ENCODE results near the gene CCDC6.
"Not testable (repeated sequence)": the region's sequence is repeated elsewhere in the genome, so short reads cannot be mapped to it uniquely, and the experiment has no call there.

CCDC6 gene

GRCh38 chr10:59879363-59879913 is 26.9 kb downstream of the CCDC6 start:
- no peak for DNase-seq

DNA sequence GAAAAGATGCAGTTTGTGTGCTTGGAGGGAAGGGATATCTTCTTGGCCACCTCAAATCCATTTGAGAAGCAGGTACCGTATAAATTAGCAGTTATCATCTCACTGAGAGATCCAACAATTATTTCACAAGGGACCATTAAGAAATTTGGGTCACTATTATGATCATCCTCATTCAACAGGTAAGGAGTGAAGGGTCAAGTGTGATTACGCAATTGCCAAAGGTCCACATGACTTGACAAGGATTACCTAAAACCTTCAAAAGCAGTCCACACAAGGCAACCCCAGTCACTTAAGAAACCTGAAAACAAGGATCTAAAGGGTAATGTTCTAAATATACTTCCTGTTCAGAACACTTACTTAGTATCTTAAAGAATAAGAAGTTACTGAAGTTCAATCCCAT is 27.4 kb downstream of the CCDC6 start:
- no peak for DNase-seq

DNA sequence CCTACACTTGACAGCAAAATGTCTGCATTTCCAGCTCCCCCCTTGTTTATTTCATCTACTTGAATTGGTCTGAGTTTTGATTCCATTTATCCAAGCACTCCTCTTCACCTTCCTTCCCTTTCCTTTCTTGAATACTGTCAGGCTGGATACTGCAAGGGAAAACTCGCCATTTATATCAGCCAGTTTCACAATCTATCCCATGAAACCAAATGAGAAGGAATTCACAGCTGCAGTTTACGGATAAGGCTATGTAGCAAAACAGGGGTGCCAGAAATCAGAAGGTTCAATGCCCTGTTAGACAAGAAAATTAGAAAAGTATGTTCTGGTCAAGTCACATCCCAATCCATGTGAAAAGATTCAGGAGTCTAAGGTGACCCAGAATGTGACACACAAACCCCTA is 28.1 kb downstream of the CCDC6 start:
- DNase-seq = no peak

DNA sequence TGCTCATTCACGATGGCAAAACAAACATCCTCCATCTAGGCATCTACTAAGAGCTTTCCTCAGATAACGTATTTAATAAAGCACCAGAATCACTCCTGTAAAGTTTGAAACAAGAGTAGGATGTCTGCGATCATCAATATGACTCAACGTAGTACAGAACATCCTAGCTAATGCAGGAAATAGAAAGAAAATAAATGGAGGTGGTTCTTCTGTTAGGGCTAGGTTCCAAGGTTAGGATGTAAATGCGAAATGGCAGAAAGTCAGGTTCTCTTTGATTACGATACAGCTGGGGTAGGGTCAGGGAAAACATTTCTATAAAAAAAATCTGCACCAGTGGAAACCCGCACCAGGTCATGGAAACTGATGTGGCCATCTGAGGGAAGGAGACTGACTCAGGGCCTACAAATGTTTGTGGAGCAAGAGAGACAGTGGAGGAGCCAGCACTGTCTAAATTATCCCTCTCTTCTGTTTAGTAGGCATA is 29.1 kb downstream of the CCDC6 start:
- DNase-seq = no peak

- no peak for DNase-seq
These were observed 29.7 kb downstream of the CCDC6 start for GRCh38 chr10:59876695-59877094.

- DNase-seq = not testable (repeated sequence)
These were observed 30.1 kb downstream of the CCDC6 start for GRCh38 chr10:59876208-59876607.

- no peak for DNase-seq
These were observed 32.5 kb downstream of the CCDC6 start for GRCh38 chr10:59873896-59874295.

- DNase-seq = no peak
These were observed 33.4 kb downstream of the CCDC6 start for GRCh38 chr10:59872892-59873463.

DNA sequence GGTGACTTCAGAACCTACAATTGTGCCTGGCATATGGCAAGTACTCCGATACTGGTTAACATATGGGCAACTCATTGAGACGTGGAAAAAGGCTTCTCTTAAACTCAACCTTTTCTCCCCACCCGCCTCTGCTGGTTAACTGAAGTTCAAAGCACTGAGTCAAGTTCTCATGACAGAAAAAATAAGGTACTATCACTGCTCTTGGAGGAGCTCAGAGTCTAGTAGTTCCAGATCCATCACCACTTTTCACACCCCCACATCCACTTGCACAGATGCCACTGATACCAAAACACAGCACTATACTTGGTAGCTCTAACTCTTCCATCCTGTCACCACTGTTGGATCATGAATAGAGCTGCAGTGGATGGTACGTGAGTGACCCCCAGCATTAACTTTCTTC is 36.2 kb downstream of the CCDC6 start:
- DNase-seq = no peak

GRCh38 chr10:59869594-59869940 is 36.8 kb downstream of the CCDC6 start:
- DNase-seq = no peak

DNA sequence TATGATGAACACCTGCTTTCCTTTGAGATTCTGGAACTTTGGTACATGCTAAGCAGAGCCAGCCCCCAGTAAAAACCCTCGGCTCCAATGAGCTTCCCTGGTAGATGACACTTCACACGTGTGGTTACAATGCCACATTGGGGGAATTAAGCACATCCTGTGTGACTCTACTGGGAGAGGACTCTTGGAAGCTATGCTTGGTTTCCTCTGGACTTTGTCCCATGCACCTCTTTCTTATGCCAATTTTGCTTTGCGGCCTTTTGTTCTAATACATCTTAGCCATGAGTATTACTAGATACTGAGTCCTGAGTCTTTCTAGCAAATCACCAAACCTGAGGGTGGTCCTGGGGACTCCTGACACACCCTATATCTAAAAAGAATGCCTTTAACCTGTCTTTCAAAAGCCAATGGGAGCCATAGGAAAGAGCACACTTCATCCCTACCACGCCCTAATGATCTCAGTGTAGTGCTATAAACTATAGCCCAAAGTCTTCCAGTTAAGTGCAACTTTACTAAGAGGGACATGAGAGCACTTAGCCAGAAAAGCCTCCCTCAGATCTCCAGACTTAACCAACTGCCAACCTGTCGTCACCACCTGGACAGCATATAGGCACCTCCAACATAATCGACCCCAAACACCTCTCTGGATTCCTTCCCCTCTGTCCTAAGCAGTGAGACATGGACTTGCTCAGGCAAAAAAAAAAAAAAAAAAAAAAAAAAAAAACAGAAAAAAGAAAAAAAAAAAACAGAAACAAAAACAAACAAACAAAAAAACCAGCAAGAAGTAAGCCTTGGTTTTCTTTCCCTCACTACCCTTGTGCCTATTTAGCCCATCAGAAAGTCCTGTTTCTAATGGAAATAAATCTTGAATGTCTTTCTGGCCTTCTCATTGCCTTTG is 37.4 kb downstream of the CCDC6 start:
- DNase-seq = no peak

DNA sequence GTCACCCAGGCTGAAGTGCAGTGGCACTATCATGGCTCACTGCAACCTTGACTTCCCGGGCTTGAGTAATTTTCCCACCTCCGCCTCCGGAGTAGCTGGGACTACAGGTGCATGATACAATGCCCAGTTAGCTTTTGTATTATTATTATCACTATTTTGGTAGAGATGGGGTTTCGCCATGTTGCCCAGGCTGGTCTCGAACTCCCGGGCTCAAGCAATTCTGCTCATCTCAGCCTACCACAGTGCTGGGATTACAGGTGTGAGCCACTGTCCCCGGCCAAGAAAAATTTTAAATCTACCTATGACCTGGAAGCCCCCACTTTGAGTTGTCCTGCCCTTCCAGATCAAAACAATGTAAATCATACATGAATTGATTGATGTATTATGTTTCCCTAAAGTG is 38.8 kb downstream of the CCDC6 start:
- DNase-seq = no peak

- DNase-seq = no peak
These were observed 41.3 kb downstream of the CCDC6 start for GRCh38 chr10:59865101-59865500.

DNA sequence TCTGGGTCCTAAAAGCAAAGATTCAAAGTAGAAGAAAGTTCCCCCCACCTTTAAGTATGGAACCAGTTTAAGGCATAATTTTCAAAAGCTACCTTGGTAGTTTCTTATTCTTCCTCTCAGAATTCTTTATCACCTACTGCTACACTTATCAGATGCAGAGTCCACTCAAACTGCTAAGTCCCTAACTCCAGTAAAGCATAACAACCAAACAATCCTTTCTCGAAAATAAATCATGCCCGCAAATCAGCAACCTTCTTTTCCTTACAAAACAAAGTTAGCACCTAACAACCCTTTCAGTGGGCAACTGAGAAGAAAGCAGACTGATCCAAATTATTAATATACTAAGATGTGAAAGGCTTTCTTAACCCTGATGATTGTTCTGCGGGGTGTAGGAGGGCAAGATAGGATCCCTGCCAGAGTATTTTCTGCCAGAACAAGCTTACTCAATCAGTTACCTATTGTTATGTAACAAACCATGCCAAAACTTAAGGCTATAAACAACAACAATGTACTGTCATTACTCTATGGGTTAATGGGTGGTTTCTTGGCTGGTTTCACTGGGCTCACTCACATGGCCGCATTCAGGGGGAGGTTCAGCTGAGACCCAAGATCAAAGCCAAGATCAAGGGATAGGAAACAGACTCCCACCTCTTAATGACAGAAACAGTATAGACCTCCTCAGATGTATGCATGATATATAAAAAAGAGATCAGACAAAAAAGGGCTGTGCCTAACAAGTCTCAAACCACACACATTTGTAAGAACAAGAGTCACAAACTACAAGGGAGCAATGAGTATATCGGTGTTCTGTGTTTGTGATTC is 42.0 kb downstream of the CCDC6 start:
- DNase-seq = peak in 1 of 2 experiments; percentile 20

DNA sequence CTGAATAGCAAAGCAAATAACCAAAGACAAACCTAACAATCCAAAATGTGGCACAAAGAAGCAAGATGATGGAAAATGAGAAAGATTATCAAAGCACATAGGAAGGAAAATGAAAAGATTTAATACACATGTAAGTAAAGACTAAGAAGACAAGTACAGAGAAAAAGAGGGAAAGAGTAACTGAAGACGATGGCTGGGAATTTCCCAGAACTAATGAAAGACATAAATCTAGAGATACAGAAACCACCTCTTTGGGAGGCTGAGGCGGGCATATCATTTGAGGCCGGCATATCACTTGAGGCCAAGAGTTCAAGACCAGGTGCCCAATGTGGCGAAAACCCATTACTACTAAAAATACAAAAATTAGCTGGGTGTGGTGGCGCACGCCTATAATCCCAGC is 46.8 kb downstream of the CCDC6 start:
- DNase-seq = no peak

DNA sequence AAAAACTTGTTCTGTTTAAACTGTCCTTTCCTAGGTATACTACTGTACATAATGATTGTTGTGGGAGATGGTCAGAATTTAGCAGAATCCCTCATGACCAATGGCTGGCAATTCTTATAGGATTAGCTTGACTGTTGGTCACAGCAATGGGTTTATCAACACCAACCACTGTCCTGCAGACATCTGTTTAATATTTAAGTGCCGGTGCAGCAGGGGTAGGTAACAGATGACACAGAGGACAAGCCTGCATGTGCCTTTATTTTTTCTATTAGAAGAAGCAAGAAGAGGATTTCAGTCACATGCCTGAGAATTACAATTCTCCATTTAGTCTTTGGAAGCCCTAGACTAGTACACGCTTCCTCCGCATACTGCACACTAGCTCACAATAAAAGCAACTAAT is 48.4 kb downstream of the CCDC6 start:
- DNase-seq = no peak

DNA sequence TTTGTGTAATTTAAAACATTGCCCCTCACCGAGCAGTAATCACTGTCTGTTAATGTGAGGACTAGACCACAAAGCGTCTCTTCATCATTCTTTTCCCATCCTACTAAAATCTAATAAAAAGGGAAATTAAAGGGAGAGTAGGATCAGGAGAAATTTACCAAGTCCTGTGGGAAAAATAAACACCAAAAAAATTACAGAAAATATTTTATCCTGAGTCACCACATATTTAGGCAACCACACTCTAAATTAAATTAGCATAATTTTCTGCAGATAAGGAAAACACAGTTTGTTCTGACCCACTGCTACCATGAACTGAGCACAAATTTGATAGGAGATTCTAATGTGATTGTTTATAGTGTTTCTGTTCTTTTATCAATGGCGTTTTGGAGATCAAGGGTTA is 49.3 kb downstream of the CCDC6 start:
- DNase-seq = no peak

- no peak for DNase-seq
These were observed 50.3 kb downstream of the CCDC6 start for GRCh38 chr10:59856104-59856503.

DNA sequence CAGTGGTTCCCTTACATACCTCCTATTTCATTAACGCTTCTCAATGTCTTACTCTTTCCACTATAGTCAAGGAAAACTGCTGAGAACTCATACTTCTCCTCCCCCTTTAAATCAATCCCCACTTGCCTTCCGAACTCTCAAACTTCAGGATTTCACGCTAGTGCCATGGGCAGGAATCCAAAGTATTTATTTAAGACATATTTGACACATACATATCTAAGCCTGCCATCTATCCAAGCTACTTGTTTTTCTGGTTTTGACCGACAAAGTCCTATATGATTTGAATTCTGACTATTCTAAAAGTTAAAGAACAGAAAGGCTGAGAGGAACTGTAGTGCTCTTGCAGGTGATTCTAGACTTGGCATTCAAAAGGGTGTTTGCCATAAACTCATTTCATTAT is 51.8 kb downstream of the CCDC6 start:
- no peak for DNase-seq

DNA sequence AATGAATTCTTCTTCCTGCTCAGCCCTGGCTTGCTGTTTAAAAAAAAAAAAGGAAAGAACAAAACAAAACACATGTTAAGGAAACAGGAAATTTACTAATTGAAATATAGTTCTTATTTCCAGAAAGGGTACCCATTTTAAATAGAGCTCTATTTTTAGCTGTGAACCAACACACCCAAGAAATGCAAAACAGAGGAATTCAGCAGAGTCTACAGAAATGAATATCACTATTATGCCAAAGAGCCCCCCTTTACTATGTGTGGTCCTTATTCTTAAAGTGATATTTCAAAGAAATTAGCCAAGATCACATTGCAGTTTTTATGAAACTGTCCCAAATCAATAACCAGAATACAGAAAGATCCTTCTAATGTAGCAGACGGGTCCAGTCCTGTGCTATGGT is 53.7 kb downstream of the CCDC6 start:
- no peak for DNase-seq

GRCh38 chr10:59851864-59852263 is 54.5 kb downstream of the CCDC6 start:
- no peak for DNase-seq

DNA sequence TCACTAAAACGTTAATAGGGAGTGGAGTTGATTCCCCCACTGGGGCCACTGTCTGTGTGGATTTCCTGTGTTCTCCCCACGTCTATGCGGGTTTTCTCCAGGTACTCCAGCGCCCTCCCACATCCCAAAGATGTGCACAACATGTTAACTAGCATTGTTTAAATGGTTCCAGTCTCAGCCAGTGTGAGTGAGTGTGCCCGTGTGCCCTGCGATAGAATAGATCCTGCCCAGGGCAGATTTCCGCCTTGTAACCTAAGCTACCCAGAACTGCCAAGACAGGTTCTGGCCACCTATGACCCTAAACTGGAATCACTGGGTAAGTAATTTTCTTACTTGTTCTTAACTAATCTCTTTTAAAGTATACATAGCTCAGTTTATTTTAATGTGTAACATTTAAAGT is 58.5 kb downstream of the CCDC6 start:
- no peak for DNase-seq

- DNase-seq = no peak
These were observed 59.0 kb downstream of the CCDC6 start for GRCh38 chr10:59847326-59847725.
